NB4 (cell line): ENCODE measurements around the gene PPP4R2.

Source experiments
- CTCF ChIP-seq: IDR thresholded peaks from one replicate; pipeline ENCODE4 v1.5.1; 2012; ENCODE audit warnings: low read depth, low read length
- POLR2A ChIP-seq: IDR thresholded peaks from 2 replicates; pipeline ENCODE4 v1.6.1; 2011; ENCODE audit warnings: mild to moderate bottlenecking; ENCODE audit not compliant: insufficient read length; ENCODE audit errors: extremely low read depth

GRCh38 chr3:73094951-73095350, 98.3 kb downstream of the PPP4R2 start:
- no peak for TF ChIP-seq CTCF
- peak; percentile 35 for TF ChIP-seq POLR2A
